ENCODE results near the gene KREMEN2. TPM values are rescaled to one million over a fixed set of nuclear protein-coding genes. Genes with fewer than 3 reads are reported as not detected.
A peak's percentile ranks its signal among the peaks of the same experiment; 100 is the strongest.

KREMEN2 gene
- total RNA-seq, 1 donor from 2014 or later: 0.31 TPM

DNA sequence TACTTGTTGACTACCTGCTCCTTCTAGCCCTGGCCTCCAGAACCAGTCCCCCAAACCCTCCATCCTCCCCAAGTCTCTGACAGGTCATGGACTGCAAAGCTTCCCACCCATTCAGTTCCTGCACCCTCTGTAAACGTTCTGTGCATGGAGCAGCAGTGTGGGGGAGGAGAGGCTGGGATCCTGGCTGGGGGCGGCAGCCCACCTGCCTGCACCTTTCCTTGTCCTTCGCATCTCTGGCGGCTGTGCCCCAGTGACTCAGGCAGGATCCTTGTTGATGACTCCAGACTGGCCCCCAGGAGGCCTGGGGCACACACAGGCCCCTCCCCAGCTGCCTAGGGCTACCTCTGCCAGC lies 17.8 kb downstream of the KREMEN2 start:
- no peak for DNase-seq (ENCODE audit: low spot score, unreplicated experiment)
- Mint-ChIP-seq H3K36me3 (ENCODE audit: insufficient read depth) (no peaks in the 10 kb centered on the region), H3K4me3 (ENCODE audit: low read depth) (peak overlapping the region; percentile 79), H3K27ac (peak overlapping the region; percentile 97), H3K27me3 (peaks cover 6% of the 10 kb centered on the region), H3K9me3 (ENCODE audit: low read depth) (no peaks in the 10 kb centered on the region), H3K4me1 (ENCODE audit: low read depth) (peaks cover 15% of the 10 kb centered on the region)
- TF ChIP-seq, protein P1, sequence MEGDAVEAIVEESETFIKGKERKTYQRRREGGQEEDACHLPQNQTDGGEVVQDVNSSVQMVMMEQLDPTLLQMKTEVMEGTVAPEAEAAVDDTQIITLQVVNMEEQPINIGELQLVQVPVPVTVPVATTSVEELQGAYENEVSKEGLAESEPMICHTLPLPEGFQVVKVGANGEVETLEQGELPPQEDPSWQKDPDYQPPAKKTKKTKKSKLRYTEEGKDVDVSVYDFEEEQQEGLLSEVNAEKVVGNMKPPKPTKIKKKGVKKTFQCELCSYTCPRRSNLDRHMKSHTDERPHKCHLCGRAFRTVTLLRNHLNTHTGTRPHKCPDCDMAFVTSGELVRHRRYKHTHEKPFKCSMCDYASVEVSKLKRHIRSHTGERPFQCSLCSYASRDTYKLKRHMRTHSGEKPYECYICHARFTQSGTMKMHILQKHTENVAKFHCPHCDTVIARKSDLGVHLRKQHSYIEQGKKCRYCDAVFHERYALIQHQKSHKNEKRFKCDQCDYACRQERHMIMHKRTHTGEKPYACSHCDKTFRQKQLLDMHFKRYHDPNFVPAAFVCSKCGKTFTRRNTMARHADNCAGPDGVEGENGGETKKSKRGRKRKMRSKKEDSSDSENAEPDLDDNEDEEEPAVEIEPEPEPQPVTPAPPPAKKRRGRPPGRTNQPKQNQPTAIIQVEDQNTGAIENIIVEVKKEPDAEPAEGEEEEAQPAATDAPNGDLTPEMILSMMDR (IDR thresholded peaks at IDR 0.05; ENCODE audit: unreplicated experiment): no peak

DNA sequence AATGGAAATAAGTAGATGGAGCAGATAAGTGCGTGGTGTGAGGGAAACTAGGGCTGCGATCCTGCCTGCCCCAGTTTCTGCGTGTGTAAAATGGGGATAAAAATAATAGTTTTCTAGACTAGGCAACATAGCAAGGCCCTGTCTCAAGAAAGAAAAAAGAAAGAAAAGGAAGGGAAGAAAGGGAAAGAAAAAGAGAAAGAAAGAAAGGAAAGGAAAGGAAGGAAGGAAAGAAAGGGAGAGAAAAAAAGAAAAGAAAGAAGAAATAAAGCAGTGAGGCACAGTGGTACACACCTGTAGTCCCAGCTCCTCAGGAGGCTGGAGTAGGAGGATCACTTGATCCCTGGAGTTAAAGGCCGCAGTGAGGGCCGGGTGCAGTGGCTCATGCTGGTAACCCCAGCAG lies 18.3 kb downstream of the KREMEN2 start:
- TF ChIP-seq, protein P1 (IDR thresholded peaks at IDR 0.05; ENCODE audit: unreplicated experiment): no peak
- H3K9me3 Mint-ChIP-seq (ENCODE audit: low read depth): no peaks in the 10 kb centered on the region
- peaks cover 15% of the 10 kb centered on the region for H3K4me1 Mint-ChIP-seq (ENCODE audit: low read depth)
- DNase-seq (ENCODE audit: low spot score, unreplicated experiment): no peak
- H3K4me3 Mint-ChIP-seq (ENCODE audit: low read depth): no peak overlapping the region
- no peaks in the 10 kb centered on the region for H3K36me3 Mint-ChIP-seq (ENCODE audit: insufficient read depth)
- peaks cover 6% of the 10 kb centered on the region for H3K27me3 Mint-ChIP-seq
- no peak overlapping the region for H3K27ac Mint-ChIP-seq

DNA sequence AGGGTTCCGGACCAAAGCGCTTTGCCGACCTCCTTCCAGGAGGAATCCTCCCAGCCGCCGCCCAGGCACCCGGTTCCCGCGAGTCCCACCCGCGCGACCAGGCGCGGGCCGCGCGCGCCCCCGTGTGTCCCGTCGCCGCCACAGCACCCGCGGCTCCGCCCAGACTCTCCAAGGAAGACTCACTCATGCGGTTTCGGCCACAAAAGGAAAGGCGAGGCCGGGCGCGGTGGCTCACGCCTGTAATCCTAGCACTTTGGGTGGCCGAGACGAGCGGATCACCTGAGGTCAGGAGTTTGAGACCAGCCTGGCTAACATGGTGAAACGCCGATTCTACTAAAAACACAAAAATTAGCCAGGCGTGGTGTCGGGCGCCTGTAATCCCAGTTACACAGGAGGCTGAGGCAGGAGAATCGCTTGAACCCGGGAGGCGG lies 19.6 kb downstream of the KREMEN2 start:
- Mint-ChIP-seq H3K27me3 (peaks cover 6% of the 10 kb centered on the region), H3K27ac (peak overlapping the region; percentile 84), H3K4me3 (ENCODE audit: low read depth) (no peak overlapping the region), H3K36me3 (ENCODE audit: insufficient read depth) (no peaks in the 10 kb centered on the region), H3K4me1 (ENCODE audit: low read depth) (peaks cover 15% of the 10 kb centered on the region), H3K9me3 (ENCODE audit: low read depth) (no peaks in the 10 kb centered on the region)
- TF ChIP-seq, protein P1 (IDR thresholded peaks at IDR 0.05; ENCODE audit: unreplicated experiment): peak; percentile 91
- DNase-seq (ENCODE audit: low spot score, unreplicated experiment): peak; percentile 81

DNA sequence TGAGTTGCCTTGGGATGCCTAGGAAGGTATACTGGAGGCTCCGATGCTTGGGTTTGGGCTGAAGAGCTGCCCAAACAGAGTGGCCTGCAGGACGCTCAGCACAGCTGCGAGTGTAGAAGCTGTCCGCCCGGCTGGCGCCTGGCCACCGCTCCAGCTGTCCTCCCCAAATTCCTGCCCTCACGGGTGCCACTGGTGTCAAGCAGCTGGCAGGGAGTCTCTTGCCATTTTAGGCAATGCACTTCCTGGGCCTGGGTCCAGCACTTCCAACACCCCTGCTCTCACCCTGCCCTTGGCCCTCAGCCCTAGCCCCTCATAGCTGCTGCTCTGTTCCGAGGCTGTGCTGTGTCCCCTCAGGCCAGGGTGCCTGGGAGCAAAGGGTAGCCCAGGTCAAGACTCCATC lies 21.4 kb downstream of the KREMEN2 start:
- Mint-ChIP-seq H3K27ac (no peak overlapping the region), H3K4me1 (ENCODE audit: low read depth) (peaks cover 16% of the 10 kb centered on the region), H3K36me3 (ENCODE audit: insufficient read depth) (no peaks in the 10 kb centered on the region), H3K4me3 (ENCODE audit: low read depth) (no peak overlapping the region), H3K9me3 (ENCODE audit: low read depth) (no peaks in the 10 kb centered on the region), H3K27me3 (peaks cover 6% of the 10 kb centered on the region)
- TF ChIP-seq, protein P1 (IDR thresholded peaks at IDR 0.05; ENCODE audit: unreplicated experiment): no peak
- no peak for DNase-seq (ENCODE audit: low spot score, unreplicated experiment)

GRCh38 chr16:2985893-2986355 lies 21.8 kb downstream of the KREMEN2 start:
- no peaks in the 10 kb centered on the region for H3K36me3 Mint-ChIP-seq (ENCODE audit: insufficient read depth)
- no peak overlapping the region for H3K4me3 Mint-ChIP-seq (ENCODE audit: low read depth)
- DNase-seq (ENCODE audit: low spot score, unreplicated experiment): no peak
- H3K9me3 Mint-ChIP-seq (ENCODE audit: low read depth): no peaks in the 10 kb centered on the region
- peaks cover 6% of the 10 kb centered on the region for H3K27me3 Mint-ChIP-seq
- H3K4me1 Mint-ChIP-seq (ENCODE audit: low read depth): peaks cover 16% of the 10 kb centered on the region
- TF ChIP-seq, protein P1 (IDR thresholded peaks at IDR 0.05; ENCODE audit: unreplicated experiment): no peak
- H3K27ac Mint-ChIP-seq: no peak overlapping the region

Data from progenitor cell of endocrine pancreas (in vitro differentiated cells).